Neural progenitor cell (in vitro differentiated cells): Measurements from ENCODE around the gene CNNM3. TPM values are rescaled to one million over a fixed set of nuclear protein-coding genes. Genes with fewer than 3 reads are reported as not detected.
"Not testable (repeated sequence)": the region's sequence is repeated elsewhere in the genome, so short reads cannot be mapped to it uniquely, and the experiment has no call there.

Source experiments
- DNase-seq: peaks from one replicate; pipeline ENCODE4 v3.0.0-alpha.2; 2016; ENCODE audit warnings: low spot score
- H2AFZ ChIP-seq: fragments of 200-600 bp; sonication (generic); replicated peaks from 2 replicates; pipeline ENCODE4 v1.6.1; 2016; ENCODE audit warnings: antibody characterized with exemption
- H3F3A ChIP-seq: fragments of 200-600 bp; sonication (generic); 2 replicates; pipeline ENCODE4 v1.6.1; 2016; ENCODE audit warnings: antibody characterized with exemption, low read depth
- H3K27ac ChIP-seq: fragments of 200-600 bp; sonication (generic); 2 replicates; pipeline ENCODE4 v1.5.1; 2016; ENCODE audit warnings: mild to moderate bottlenecking
- H3K27me3 ChIP-seq: fragments of 200-600 bp; sonication (generic); 2 replicates; pipeline ENCODE4 v1.6.1; 2016; ENCODE audit warnings: mild to moderate bottlenecking, moderate library complexity
- H3K36me3 ChIP-seq: fragments of 200-600 bp; sonication (generic); 2 replicates; pipeline ENCODE4 v1.5.1; 2016
- H3K4me1 ChIP-seq: fragments of 200-600 bp; sonication (generic); 2 replicates; pipeline ENCODE4 v1.6.1; 2016; ENCODE audit warnings: mixed run types
- H3K4me2 ChIP-seq: fragments of 200-600 bp; sonication (generic); 2 replicates; pipeline ENCODE4 v1.6.1; 2016
- H3K4me3 ChIP-seq: fragments of 200-600 bp; sonication (generic); 2 replicates; pipeline ENCODE4 v1.5.1; 2016
- H3K79me2 ChIP-seq: fragments of 200-600 bp; sonication (generic); 2 replicates; pipeline ENCODE4 v1.6.1; 2016; ENCODE audit warnings: low read depth
- H3K9ac ChIP-seq: fragments of 200-600 bp; sonication (generic); 2 replicates; pipeline ENCODE4 v1.6.1; 2016
- H3K9me3 ChIP-seq: fragments of 200-600 bp; sonication (generic); 2 replicates; pipeline ENCODE4 v1.5.1; 2016; ENCODE audit warnings: low read depth
- H4K20me1 ChIP-seq: fragments of 200-600 bp; sonication (generic); 2 replicates; pipeline ENCODE4 v1.6.1; 2016; ENCODE audit warnings: low read depth
- H3K27ac Mint-ChIP-seq: 3 replicates; pipeline ENCODE4 v1.8.0; 2021; ENCODE audit warnings: mixed read lengths
- H3K27me3 Mint-ChIP-seq: 2 replicates; pipeline ENCODE4 v1.8.0; 2022; ENCODE audit warnings: low read depth, mild to moderate bottlenecking, inconsistent platforms, moderate library complexity, mixed read lengths; ENCODE audit not compliant: insufficient read depth
- H3K36me3 Mint-ChIP-seq: 3 replicates; pipeline ENCODE4 v1.8.0; 2021; ENCODE audit warnings: mixed read lengths
- H3K4me1 Mint-ChIP-seq: 3 replicates; pipeline ENCODE4 v1.8.0; 2021; ENCODE audit warnings: mixed read lengths
- H3K4me3 Mint-ChIP-seq: 3 replicates; pipeline ENCODE4 v1.8.0; 2021; ENCODE audit warnings: mild to moderate bottlenecking, moderate library complexity, mixed read lengths
- H3K9me3 Mint-ChIP-seq: 3 replicates; pipeline ENCODE4 v1.8.0; 2020; ENCODE audit warnings: mixed read lengths
- CTCF ChIP-seq: fragments of 200-600 bp; sonication (generic); IDR thresholded peaks from 2 replicates; pipeline ENCODE4 v1.5.1; 2017; ENCODE audit warnings: antibody characterized with exemption, mild to moderate bottlenecking
- EZH2 ChIP-seq: fragments of 200-600 bp; sonication (generic); IDR thresholded peaks from 2 replicates; pipeline ENCODE4 v1.6.1; 2017; ENCODE audit warnings: antibody characterized with exemption, mild to moderate bottlenecking, moderate library complexity
- EZH2phosphoT487 ChIP-seq: fragments of 200-600 bp; sonication (generic); IDR thresholded peaks from 2 replicates; pipeline ENCODE4 v1.6.1; 2017; ENCODE audit warnings: antibody characterized with exemption
- total RNA-seq: library from RNA; depleted of rRNA; stranded (reverse); fragments of >200 nt; gene quantifications from 2 replicates; pipeline ENCODE4 v1.2.3, GENCODE V29; 2015; ENCODE audit warnings: low replicate concordance

The CNNM3 gene
- total RNA-seq, 1 donor from 2014 or later: 11.1 TPM

GRCh38 chr2:96792772-96793749, 23.0 kb upstream of the CNNM3 start:
- Histone ChIP-seq H3K79me2 (no peaks in the 10 kb centered on the region), H3K4me1 (peaks cover 7% of the 10 kb centered on the region), H4K20me1 (peaks cover 23% of the 10 kb centered on the region), H3K27me3 (no peaks in the 10 kb centered on the region), H3K36me3 (no peaks in the 10 kb centered on the region), H3F3A (no peaks in the 10 kb centered on the region), H3K4me2 (no peak overlapping the region), H3K4me3 (no peak overlapping the region), H3K9ac (no peak overlapping the region), H2AFZ (no peak overlapping the region), H3K9me3 (no peaks in the 10 kb centered on the region), H3K27ac (no peak overlapping the region)
- Mint-ChIP-seq H3K27me3 (peaks cover 3% of the 10 kb centered on the region), H3K27ac (peak overlapping the region; percentile 85), H3K4me1 (peaks cover 12% of the 10 kb centered on the region), H3K9me3 (no peaks in the 10 kb centered on the region), H3K4me3 (no peak overlapping the region), H3K36me3 (no peaks in the 10 kb centered on the region)
- no peak for TF ChIP-seq EZH2phosphoT487
- no peak for TF ChIP-seq EZH2
- no peak for TF ChIP-seq CTCF
- DNase-seq: no peak

- no peaks in the 10 kb centered on the region for H3K9me3 ChIP-seq
- no peak overlapping the region for H3K4me3 ChIP-seq
- no peak for DNase-seq
- no peak overlapping the region for H3K4me3 Mint-ChIP-seq
- no peaks in the 10 kb centered on the region for H3K27me3 ChIP-seq
- H3K4me1 ChIP-seq: no peaks in the 10 kb centered on the region
- TF ChIP-seq EZH2: no peak
- no peak for TF ChIP-seq EZH2phosphoT487
- no peak for TF ChIP-seq CTCF
- H2AFZ ChIP-seq: no peak overlapping the region
- H3K9me3 Mint-ChIP-seq: no peaks in the 10 kb centered on the region
- H3K79me2 ChIP-seq: no peaks in the 10 kb centered on the region
- H3K27ac ChIP-seq: no peak overlapping the region
- no peaks in the 10 kb centered on the region for H3K36me3 ChIP-seq
- peaks cover 13% of the 10 kb centered on the region for H4K20me1 ChIP-seq
- H3K4me1 Mint-ChIP-seq: peaks cover 8% of the 10 kb centered on the region
- no peaks in the 10 kb centered on the region for H3F3A ChIP-seq
- H3K9ac ChIP-seq: no peak overlapping the region
- H3K36me3 Mint-ChIP-seq: peaks cover 3% of the 10 kb centered on the region
- no peak overlapping the region for H3K4me2 ChIP-seq
- H3K27me3 Mint-ChIP-seq: peaks cover 3% of the 10 kb centered on the region
- no peak overlapping the region for H3K27ac Mint-ChIP-seq
Observed at GRCh38 chr2:96795076-96795475, 21.0 kb upstream of the CNNM3 start.

- peaks cover 16% of the 10 kb centered on the region for H4K20me1 ChIP-seq
- not testable (repeated sequence) for H3K27me3 ChIP-seq, H3K4me3 Mint-ChIP-seq, H3K9me3 Mint-ChIP-seq, H3K4me3 ChIP-seq, H3K27ac ChIP-seq, H3F3A ChIP-seq, H3K36me3 Mint-ChIP-seq, H3K4me2 ChIP-seq, H3K27ac Mint-ChIP-seq, H3K79me2 ChIP-seq, H3K9me3 ChIP-seq, H3K27me3 Mint-ChIP-seq, H3K4me1 ChIP-seq, H3K36me3 ChIP-seq, H3K4me1 Mint-ChIP-seq, DNase-seq, H3K9ac ChIP-seq, H2AFZ ChIP-seq
Observed at GRCh38 chr2:96796497-96796896, 19.6 kb upstream of the CNNM3 start.

GRCh38 chr2:96797066-96797625, 18.9 kb upstream of the CNNM3 start:
- Histone ChIP-seq H3K36me3 (peaks cover 3% of the 10 kb centered on the region), H3K4me1 (no peaks in the 10 kb centered on the region), H3K79me2 (no peaks in the 10 kb centered on the region), H3K4me3 (no peak overlapping the region), H3K4me2 (no peak overlapping the region), H2AFZ (no peak overlapping the region), H3F3A (peaks cover 15% of the 10 kb centered on the region), H3K9ac (no peak overlapping the region), H3K27ac (no peak overlapping the region), H3K27me3 (no peaks in the 10 kb centered on the region), H4K20me1 (peaks cover 19% of the 10 kb centered on the region), H3K9me3 (no peaks in the 10 kb centered on the region)
- no peak overlapping the region for H3K4me3 Mint-ChIP-seq
- H3K27ac Mint-ChIP-seq: peak overlapping the region; percentile 66
- H3K9me3 Mint-ChIP-seq: no peaks in the 10 kb centered on the region
- TF ChIP-seq EZH2 (no peak), CTCF (no peak), EZH2phosphoT487 (no peak)
- H3K36me3 Mint-ChIP-seq: peaks cover 3% of the 10 kb centered on the region
- peaks cover 8% of the 10 kb centered on the region for H3K4me1 Mint-ChIP-seq
- no peak for DNase-seq
- H3K27me3 Mint-ChIP-seq: peaks cover 3% of the 10 kb centered on the region
